HL-60 (cell line): ENCODE measurements around the gene VRK2.

ENCODE experiments used
- DNase-seq, 2 experiments: peaks; one replicate each; pipeline ENCODE4 v3.0.0-alpha.2; 2010 to 2020; ENCODE audit warnings: low read depth in 1 of 2, low spot score in 1 of 2
- H3K27ac ChIP-seq: fragments of 250-450 bp; sonication (Bioruptor Pico); replicated peaks from 2 replicates; pipeline ENCODE4 v1.5.1; 2020; ENCODE audit warnings: mild to moderate bottlenecking, moderate library complexity
- H3K27me3 ChIP-seq: fragments of 250-450 bp; sonication (Bioruptor Pico); 2 replicates; pipeline ENCODE4 v1.5.1; 2021; ENCODE audit warnings: mild to moderate bottlenecking, moderate library complexity; ENCODE audit not compliant: insufficient read depth, poor library complexity, severe bottlenecking
- H3K4me3 ChIP-seq: replicated peaks from 2 replicates; pipeline ENCODE4 v1.5.1; 2011; ENCODE audit warnings: mild to moderate bottlenecking, control low read depth, low read length; ENCODE audit not compliant: insufficient read depth
- GABPA ChIP-seq: IDR thresholded peaks from 2 replicates; pipeline ENCODE4 v1.6.1; 2012; ENCODE audit warnings: low read depth
- POLR2AphosphoS5 ChIP-seq: IDR thresholded peaks from 2 replicates; pipeline ENCODE4 v1.6.1; 2012; ENCODE audit warnings: low read depth
- SPI1 ChIP-seq: IDR thresholded peaks from 2 replicates; pipeline ENCODE4 v1.6.1; 2012; ENCODE audit warnings: low read depth, mild to moderate bottlenecking, borderline replicate concordance
- TF ChIP-seq, protein P1 (sequence below): IDR thresholded peaks from 2 replicates; pipeline ENCODE4 v1.6.1; 2012; ENCODE audit warnings: low read depth; ENCODE audit not compliant: insufficient replicate concordance
- TF ChIP-seq, protein P2 (sequence below): IDR thresholded peaks from one replicate; pipeline ENCODE4 v1.5.1; 2011; ENCODE audit warnings: low read length, control low read depth, inconsistent platforms; ENCODE audit not compliant: insufficient read depth

VRK2 gene

DNA sequence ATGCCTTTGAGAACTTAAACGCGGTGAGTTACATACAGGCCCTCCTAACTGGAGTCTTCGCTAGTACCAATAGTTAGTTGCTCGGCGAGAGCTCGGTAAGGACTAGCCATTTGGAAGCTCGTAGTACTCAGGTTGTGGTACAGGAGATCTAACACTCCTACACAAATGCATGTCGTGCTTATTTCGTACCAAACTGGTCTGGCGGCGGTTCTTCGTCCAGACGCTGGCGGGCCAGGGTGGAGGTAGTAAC is 346 bp upstream of the VRK2 start:
- peak; percentile 60; the same call in 1 of the 2 replicates for TF ChIP-seq POLR2AphosphoS5
- TF ChIP-seq, protein P1, sequence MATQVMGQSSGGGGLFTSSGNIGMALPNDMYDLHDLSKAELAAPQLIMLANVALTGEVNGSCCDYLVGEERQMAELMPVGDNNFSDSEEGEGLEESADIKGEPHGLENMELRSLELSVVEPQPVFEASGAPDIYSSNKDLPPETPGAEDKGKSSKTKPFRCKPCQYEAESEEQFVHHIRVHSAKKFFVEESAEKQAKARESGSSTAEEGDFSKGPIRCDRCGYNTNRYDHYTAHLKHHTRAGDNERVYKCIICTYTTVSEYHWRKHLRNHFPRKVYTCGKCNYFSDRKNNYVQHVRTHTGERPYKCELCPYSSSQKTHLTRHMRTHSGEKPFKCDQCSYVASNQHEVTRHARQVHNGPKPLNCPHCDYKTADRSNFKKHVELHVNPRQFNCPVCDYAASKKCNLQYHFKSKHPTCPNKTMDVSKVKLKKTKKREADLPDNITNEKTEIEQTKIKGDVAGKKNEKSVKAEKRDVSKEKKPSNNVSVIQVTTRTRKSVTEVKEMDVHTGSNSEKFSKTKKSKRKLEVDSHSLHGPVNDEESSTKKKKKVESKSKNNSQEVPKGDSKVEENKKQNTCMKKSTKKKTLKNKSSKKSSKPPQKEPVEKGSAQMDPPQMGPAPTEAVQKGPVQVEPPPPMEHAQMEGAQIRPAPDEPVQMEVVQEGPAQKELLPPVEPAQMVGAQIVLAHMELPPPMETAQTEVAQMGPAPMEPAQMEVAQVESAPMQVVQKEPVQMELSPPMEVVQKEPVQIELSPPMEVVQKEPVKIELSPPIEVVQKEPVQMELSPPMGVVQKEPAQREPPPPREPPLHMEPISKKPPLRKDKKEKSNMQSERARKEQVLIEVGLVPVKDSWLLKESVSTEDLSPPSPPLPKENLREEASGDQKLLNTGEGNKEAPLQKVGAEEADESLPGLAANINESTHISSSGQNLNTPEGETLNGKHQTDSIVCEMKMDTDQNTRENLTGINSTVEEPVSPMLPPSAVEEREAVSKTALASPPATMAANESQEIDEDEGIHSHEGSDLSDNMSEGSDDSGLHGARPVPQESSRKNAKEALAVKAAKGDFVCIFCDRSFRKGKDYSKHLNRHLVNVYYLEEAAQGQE: no peak
- no peaks in the 10 kb centered on the region for H3K27me3 ChIP-seq
- peak overlapping the region; percentile 59 for H3K4me3 ChIP-seq
- H3K27ac ChIP-seq: peak overlapping the region; percentile 97
- DNase-seq: no peak

DNA sequence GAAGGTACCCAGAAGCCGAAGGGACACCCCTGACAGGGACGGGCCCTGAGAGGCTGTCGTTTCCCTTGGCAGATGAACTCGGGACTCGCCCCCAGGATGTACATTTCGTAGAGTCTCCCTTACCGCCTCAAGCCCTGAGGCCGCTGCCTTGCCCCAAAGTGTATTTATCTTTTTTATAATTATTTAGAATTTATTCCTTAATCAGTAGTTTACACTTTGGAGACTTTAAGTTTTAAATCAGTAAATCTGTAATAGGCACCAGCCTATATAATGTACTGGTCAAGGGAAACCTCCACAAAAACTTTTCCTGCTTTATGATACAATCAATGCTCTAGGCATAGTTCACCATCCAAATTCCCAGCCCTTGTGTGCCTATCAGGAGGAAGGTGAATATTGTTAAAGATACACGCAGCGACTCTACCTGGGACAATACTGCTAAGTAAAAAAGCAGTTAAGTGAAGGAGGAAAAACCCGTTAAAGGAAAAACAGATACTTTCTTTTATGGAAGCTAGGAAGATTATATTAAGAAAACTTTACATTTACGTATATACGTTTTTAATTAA is 848 bp downstream of the VRK2 start:
- no peak for DNase-seq
- no peaks in the 10 kb centered on the region for H3K27me3 ChIP-seq
- TF ChIP-seq, protein P2, sequence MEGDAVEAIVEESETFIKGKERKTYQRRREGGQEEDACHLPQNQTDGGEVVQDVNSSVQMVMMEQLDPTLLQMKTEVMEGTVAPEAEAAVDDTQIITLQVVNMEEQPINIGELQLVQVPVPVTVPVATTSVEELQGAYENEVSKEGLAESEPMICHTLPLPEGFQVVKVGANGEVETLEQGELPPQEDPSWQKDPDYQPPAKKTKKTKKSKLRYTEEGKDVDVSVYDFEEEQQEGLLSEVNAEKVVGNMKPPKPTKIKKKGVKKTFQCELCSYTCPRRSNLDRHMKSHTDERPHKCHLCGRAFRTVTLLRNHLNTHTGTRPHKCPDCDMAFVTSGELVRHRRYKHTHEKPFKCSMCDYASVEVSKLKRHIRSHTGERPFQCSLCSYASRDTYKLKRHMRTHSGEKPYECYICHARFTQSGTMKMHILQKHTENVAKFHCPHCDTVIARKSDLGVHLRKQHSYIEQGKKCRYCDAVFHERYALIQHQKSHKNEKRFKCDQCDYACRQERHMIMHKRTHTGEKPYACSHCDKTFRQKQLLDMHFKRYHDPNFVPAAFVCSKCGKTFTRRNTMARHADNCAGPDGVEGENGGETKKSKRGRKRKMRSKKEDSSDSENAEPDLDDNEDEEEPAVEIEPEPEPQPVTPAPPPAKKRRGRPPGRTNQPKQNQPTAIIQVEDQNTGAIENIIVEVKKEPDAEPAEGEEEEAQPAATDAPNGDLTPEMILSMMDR: no peak
- TF ChIP-seq SPI1: no peak
- TF ChIP-seq, protein P1: no peak
- TF ChIP-seq POLR2AphosphoS5: no peak
- no peak for TF ChIP-seq GABPA
- peak overlapping the region; percentile 59 for H3K4me3 ChIP-seq
- H3K27ac ChIP-seq: peak overlapping the region; percentile 97

DNA sequence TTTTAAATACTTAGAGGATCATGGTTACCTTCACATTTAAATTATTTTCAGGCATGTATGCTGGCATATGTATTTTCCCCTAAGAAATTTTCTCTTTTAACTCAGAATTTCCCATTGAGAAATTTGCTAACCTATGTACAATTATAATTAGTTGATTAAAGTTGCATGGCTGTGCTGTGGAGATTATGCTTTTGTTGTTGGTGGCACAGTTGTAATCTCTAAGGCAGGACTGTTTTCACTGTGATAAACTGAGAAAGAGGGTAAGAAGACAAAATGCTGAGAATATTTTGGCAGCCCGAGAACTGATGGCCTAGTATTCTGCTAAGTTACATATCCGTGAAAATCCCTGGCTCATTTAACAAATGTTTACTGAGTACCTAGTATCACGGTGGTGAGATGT is 1.4 kb downstream of the VRK2 start:
- Histone ChIP-seq H3K4me3 (peak overlapping the region; percentile 59), H3K27me3 (no peaks in the 10 kb centered on the region), H3K27ac (peak overlapping the region; percentile 97)
- DNase-seq: no peak
- no peak for TF ChIP-seq GABPA

DNA sequence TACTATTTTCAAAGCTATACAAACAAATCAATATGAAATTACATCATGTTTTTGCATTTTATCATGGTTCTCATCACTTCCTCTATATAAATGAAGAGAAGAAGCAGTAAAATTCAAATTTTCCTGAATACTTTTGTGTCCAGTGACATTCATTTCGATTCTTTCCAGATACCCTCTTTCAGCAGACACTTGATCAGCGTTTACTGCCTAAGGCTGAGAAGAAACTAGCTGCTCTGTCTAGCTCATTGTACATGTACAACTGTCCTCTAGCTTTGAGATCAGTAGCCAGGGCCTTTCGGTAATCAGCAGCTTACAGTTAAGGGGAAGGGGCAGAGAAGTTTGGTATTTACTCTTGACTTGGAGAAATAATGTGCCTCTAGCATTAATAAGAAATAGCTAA is 4.8 kb downstream of the VRK2 start:
- H3K27me3 ChIP-seq: no peaks in the 10 kb centered on the region
- H3K27ac ChIP-seq: no peak overlapping the region
- DNase-seq: no peak
- no peak for TF ChIP-seq SPI1
- TF ChIP-seq, protein P1: no peak
- TF ChIP-seq POLR2AphosphoS5: no peak
- TF ChIP-seq, protein P2: no peak
- TF ChIP-seq GABPA: no peak
- no peak overlapping the region for H3K4me3 ChIP-seq
